Neuronal stem cell (in vitro differentiated cells): ENCODE data around the gene PDCD6IP.

Source experiments
- DNase-seq: peaks from one replicate; pipeline ENCODE4 v3.0.0-alpha.2; 2013; ENCODE audit warnings: low spot score
- H2AFZ ChIP-seq: one replicate; pipeline ENCODE4 v1.6.1; 2013; ENCODE audit warnings: mild to moderate bottlenecking, low read length, inconsistent platforms
- H2AK5ac ChIP-seq: 2 replicates; pipeline ENCODE4 v1.6.1; 2013; ENCODE audit warnings: low read depth, mild to moderate bottlenecking, inconsistent platforms, low read length, moderate library complexity, mixed read lengths
- H2BK120ac ChIP-seq: 2 replicates; pipeline ENCODE4 v1.6.1; 2013; ENCODE audit warnings: low read depth, mild to moderate bottlenecking, inconsistent platforms, low read length, moderate library complexity, mixed read lengths
- H2BK12ac ChIP-seq: one replicate; pipeline ENCODE4 v1.6.1; 2013; ENCODE audit warnings: low read length, inconsistent platforms
- H2BK15ac ChIP-seq: 2 replicates; pipeline ENCODE4 v1.6.1; 2013; ENCODE audit warnings: mild to moderate bottlenecking, low read length, inconsistent platforms, mixed read lengths
- H2BK5ac ChIP-seq: one replicate; pipeline ENCODE4 v1.6.1; 2013; ENCODE audit warnings: inconsistent platforms, mild to moderate bottlenecking, low read length, moderate library complexity
- H3K14ac ChIP-seq: one replicate; pipeline ENCODE4 v1.6.1; 2013; ENCODE audit warnings: low read length, inconsistent platforms
- H3K18ac ChIP-seq: 2 replicates; pipeline ENCODE4 v1.6.1; 2013; ENCODE audit warnings: low read length, inconsistent platforms
- H3K23ac ChIP-seq: 2 replicates; pipeline ENCODE4 v1.6.1; 2013; ENCODE audit warnings: low read depth, mild to moderate bottlenecking, mixed read lengths, low read length, inconsistent platforms; ENCODE audit not compliant: poor library complexity
- H3K27ac ChIP-seq: replicated peaks from 3 replicates; pipeline ENCODE4 v1.5.1; 2013; ENCODE audit warnings: low read length, inconsistent platforms
- H3K27me3 ChIP-seq, 3 experiments: 2 replicates each; pipeline ENCODE4 v1.6.1; 2013; ENCODE audit warnings: low read length in 3 of 3, mild to moderate bottlenecking in 2 of 3, inconsistent platforms in 1 of 3, low read depth in 1 of 3, mixed read lengths in 1 of 3, moderate library complexity in 1 of 3; ENCODE audit not compliant: control insufficient read depth in 3 of 3, insufficient read depth in 3 of 3
- H3K36me3 ChIP-seq, 2 donors: replicated peaks in 1 of 2; 2 replicates each; pipeline ENCODE4 v1.6.1; 2013; ENCODE audit warnings: low read length in 2 of 2; ENCODE audit not compliant: control insufficient read depth in 2 of 2, insufficient read depth in 2 of 2
- H3K4ac ChIP-seq: 2 replicates; pipeline ENCODE4 v1.6.1; 2013; ENCODE audit warnings: inconsistent platforms, mild to moderate bottlenecking, low read length, moderate library complexity
- H3K4me1 ChIP-seq, 2 donors: 1 replicate in 1 of 2; 2 replicates in 1 of 2; pipeline ENCODE4 v1.6.1; 2013; ENCODE audit warnings: low read length in 2 of 2, low read depth in 1 of 2; ENCODE audit not compliant: control insufficient read depth in 2 of 2, insufficient read depth in 1 of 2
- H3K4me2 ChIP-seq: one replicate; pipeline ENCODE4 v1.6.1; 2013; ENCODE audit warnings: mild to moderate bottlenecking, low read length, inconsistent platforms; ENCODE audit not compliant: insufficient read depth, poor library complexity, severe bottlenecking
- H3K4me3 ChIP-seq, 2 donors: 2 replicates each; pipeline ENCODE4 v1.5.1; 2013; ENCODE audit warnings: low read length in 2 of 2, mild to moderate bottlenecking in 2 of 2, inconsistent platforms in 1 of 2, moderate library complexity in 1 of 2
- H3K79me1 ChIP-seq: one replicate; pipeline ENCODE4 v1.6.1; 2013; ENCODE audit warnings: low read depth, mild to moderate bottlenecking, inconsistent platforms, low read length, moderate library complexity
- H3K9ac ChIP-seq: one replicate; pipeline ENCODE4 v1.6.1; 2013; ENCODE audit warnings: mild to moderate bottlenecking, low read depth, low read length, inconsistent platforms; ENCODE audit not compliant: poor library complexity
- H3K9me3 ChIP-seq, 2 donors: replicated peaks in 1 of 2; 2 replicates each; pipeline versions ENCODE3 to v1.6.1; 2013; ENCODE audit warnings: low read length in 2 of 2, mild to moderate bottlenecking in 2 of 2, inconsistent platforms in 1 of 2, low read depth in 1 of 2, mixed read lengths in 1 of 2, moderate library complexity in 1 of 2; ENCODE audit not compliant: control insufficient read depth in 2 of 2, insufficient read depth in 1 of 2
- H4K8ac ChIP-seq: one replicate; pipeline ENCODE4 v1.6.1; 2013; ENCODE audit warnings: low read depth, mild to moderate bottlenecking, inconsistent platforms, low read length, moderate library complexity
- H4K91ac ChIP-seq: one replicate; pipeline ENCODE4 v1.6.1; 2013; ENCODE audit warnings: low read length, low read depth, mild to moderate bottlenecking, inconsistent platforms; ENCODE audit not compliant: poor library complexity
- WGBS, 2 donors: extraction: QIAGEN DNeasy Blood & Tissue Kit; methylation state at CpG; one replicate each; pipeline ENCODE4 v1.1.7; 2013; ENCODE audit warnings: missing lambda C conversion rate in 2 of 2, mixed read lengths in 1 of 2; ENCODE audit not compliant: insufficient read length in 2 of 2, insufficient replicate concordance in 1 of 2; ENCODE audit errors: extremely low coverage in 2 of 2; 5-methylcytosine and 5-hydroxymethylcytosine counted together

Gene PDCD6IP

GRCh38 chr3:33882296-33882695 is 83.9 kb downstream of the PDCD6IP start:
- WGBS, 2 donors, result no CpG with 5 or more reads among the region's 6 CpGs
- Histone ChIP-seq H3K4me3 (no peak overlapping the region), H3K18ac (no peak overlapping the region), H2BK120ac (no peak overlapping the region), H2BK5ac (no peak overlapping the region), H3K23ac (no peak overlapping the region), H2BK15ac (no peak overlapping the region), H2BK12ac (no peak overlapping the region), H3K27ac (no peak overlapping the region), H3K79me1 (no peaks in the 10 kb centered on the region), H3K9me3 (peaks cover 0 to 3% of the 10 kb centered on the region in 2 donors), H3K4ac (no peak overlapping the region), H3K36me3 (no peaks in the 10 kb centered on the region), H3K27me3 (peaks cover 0 to 3% (median 0%) of the 10 kb centered on the region in 3 experiments), H2AFZ (no peak overlapping the region), H3K4me2 (no peak overlapping the region), H3K4me1 (peaks cover 3% of the 10 kb centered on the region in 2 donors), H4K8ac (no peak overlapping the region), H4K91ac (no peak overlapping the region), H2AK5ac (no peak overlapping the region), H3K9ac (no peak overlapping the region), H3K14ac (no peak overlapping the region)
- DNase-seq, result no peak

GRCh38 chr3:33883538-33883950 is 85.1 kb downstream of the PDCD6IP start:
- Histone ChIP-seq H2BK120ac (no peak overlapping the region), H4K91ac (no peak overlapping the region), H3K27ac (no peak overlapping the region), H3K4me1 (peaks cover 3% of the 10 kb centered on the region in 2 donors), H4K8ac (peak overlapping the region; percentile 19), H2BK15ac (no peak overlapping the region), H2AK5ac (no peak overlapping the region), H3K9me3 (peaks cover 0 to 3% of the 10 kb centered on the region in 2 donors), H3K23ac (no peak overlapping the region), H3K4me2 (no peak overlapping the region), H3K4ac (no peak overlapping the region), H2BK5ac (no peak overlapping the region), H3K27me3 (peaks cover 0 to 3% (median 0%) of the 10 kb centered on the region in 3 experiments), H3K14ac (no peak overlapping the region), H3K4me3 (no peak overlapping the region), H2BK12ac (no peak overlapping the region), H3K9ac (no peak overlapping the region), H3K36me3 (no peaks in the 10 kb centered on the region), H2AFZ (peak overlapping the region; percentile 67), H3K79me1 (no peaks in the 10 kb centered on the region), H3K18ac (no peak overlapping the region)
- WGBS, 2 donors, result no CpG with 5 or more reads among the region's 6 CpGs
- peak; percentile 57 for DNase-seq

DNA sequence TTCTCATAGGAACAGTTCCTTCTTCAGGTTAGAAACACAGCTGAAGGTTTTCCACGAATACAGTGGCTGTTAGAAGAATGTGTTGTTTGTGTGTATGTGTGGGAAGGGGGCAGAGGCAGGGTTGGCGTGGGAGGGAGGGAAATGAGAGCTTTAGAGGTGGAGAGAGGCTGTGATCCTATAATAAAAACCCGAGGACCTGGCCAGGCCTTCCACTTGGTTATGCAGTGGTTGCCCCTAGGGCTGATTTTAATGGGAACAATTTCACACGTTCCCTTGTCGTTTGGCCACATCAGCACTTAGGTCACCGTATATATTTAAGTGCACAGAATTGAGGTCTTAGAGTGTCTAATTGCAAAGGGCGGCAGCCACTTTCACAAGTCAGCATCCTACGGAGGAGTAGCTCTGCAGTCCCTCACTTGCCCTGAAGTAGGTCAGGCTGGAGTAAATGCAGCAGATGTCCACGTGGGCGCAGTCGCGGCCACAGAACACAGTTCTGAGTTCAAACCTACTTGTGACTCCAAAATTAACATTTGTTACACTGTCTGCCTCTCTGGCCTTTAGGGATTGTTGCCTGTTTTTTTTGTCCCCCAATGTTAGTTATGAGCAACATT is 85.6 kb downstream of the PDCD6IP start:
- Histone ChIP-seq H2BK12ac (no peak overlapping the region), H3K27ac (no peak overlapping the region), H2BK120ac (no peak overlapping the region), H4K8ac (peak overlapping the region; percentile 19), H3K23ac (no peak overlapping the region), H3K27me3 (peaks cover 0 to 3% (median 0%) of the 10 kb centered on the region in 3 experiments), H2AK5ac (no peak overlapping the region), H2AFZ (peak overlapping the region; percentile 67), H3K4ac (no peak overlapping the region), H3K18ac (no peak overlapping the region), H3K9ac (no peak overlapping the region), H3K14ac (no peak overlapping the region), H2BK15ac (no peak overlapping the region), H2BK5ac (no peak overlapping the region), H3K4me3 (no peak overlapping the region), H4K91ac (no peak overlapping the region), H3K9me3 (peaks cover 0 to 3% of the 10 kb centered on the region in 2 donors), H3K36me3 (no peaks in the 10 kb centered on the region), H3K4me2 (no peak overlapping the region), H3K4me1 (peaks cover 3% of the 10 kb centered on the region in 2 donors), H3K79me1 (no peaks in the 10 kb centered on the region)
- DNase-seq, result no peak
- WGBS, 2 donors, result no CpG with 5 or more reads among the region's 12 CpGs

- Histone ChIP-seq H2BK120ac (no peak overlapping the region), H3K4ac (no peak overlapping the region), H3K9ac (no peak overlapping the region), H3K27me3 (peaks cover 0 to 3% (median 0%) of the 10 kb centered on the region in 3 experiments), H4K8ac (no peak overlapping the region), H2BK12ac (no peak overlapping the region), H2BK15ac (no peak overlapping the region), H3K4me1 (peaks cover 3% of the 10 kb centered on the region in 2 donors), H3K36me3 (no peaks in the 10 kb centered on the region), H2BK5ac (no peak overlapping the region), H3K27ac (no peak overlapping the region), H3K4me3 (no peak overlapping the region), H3K14ac (no peak overlapping the region), H3K4me2 (no peak overlapping the region), H2AFZ (no peak overlapping the region), H4K91ac (no peak overlapping the region), H3K18ac (no peak overlapping the region), H3K9me3 (peaks cover 0 to 3% of the 10 kb centered on the region in 2 donors), H2AK5ac (no peak overlapping the region), H3K23ac (no peak overlapping the region), H3K79me1 (no peaks in the 10 kb centered on the region)
- no peak for DNase-seq
- WGBS, 2 donors, result no CpG with 5 or more reads among the region's 5 CpGs
These were observed 86.3 kb downstream of the PDCD6IP start for GRCh38 chr3:33884701-33885100.
